CD4-positive, alpha-beta T cell treated with Interleukin-2 at 100 ng/mL for 4 hours (primary cell): ENCODE measurements around the gene RAMP3.
"Not testable (repeated sequence)": the region's sequence is repeated elsewhere in the genome, so short reads cannot be mapped to it uniquely, and the experiment has no call there.

Experiments
- DNase-seq: peaks from one replicate; pipeline ENCODE4 v3.0.0-alpha.2; 2020; ENCODE audit warnings: low spot score

Gene RAMP3

GRCh38 chr7:45132708-45133320 lies 24.8 kb upstream of the RAMP3 start:
- no peak for DNase-seq

DNA sequence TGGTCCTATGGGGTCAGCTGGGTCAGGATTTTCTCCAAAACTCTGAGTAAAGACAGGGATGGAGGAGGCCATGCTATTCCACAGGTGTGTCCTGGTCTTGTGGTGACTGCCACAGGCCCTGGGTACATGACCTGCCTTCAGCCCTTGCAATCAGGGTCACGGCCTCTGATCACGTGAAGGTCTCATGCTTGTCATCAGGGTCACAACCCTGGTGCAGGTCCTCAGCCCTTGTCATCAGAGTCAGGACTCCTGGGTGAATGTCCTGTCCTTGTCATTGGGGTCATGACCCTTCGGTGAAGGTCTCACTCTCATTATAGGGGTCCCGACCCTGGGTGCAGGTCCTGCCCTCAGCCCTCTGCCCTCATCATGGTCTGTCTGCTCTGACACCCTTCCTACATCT lies 24.2 kb upstream of the RAMP3 start:
- no peak for DNase-seq

DNA sequence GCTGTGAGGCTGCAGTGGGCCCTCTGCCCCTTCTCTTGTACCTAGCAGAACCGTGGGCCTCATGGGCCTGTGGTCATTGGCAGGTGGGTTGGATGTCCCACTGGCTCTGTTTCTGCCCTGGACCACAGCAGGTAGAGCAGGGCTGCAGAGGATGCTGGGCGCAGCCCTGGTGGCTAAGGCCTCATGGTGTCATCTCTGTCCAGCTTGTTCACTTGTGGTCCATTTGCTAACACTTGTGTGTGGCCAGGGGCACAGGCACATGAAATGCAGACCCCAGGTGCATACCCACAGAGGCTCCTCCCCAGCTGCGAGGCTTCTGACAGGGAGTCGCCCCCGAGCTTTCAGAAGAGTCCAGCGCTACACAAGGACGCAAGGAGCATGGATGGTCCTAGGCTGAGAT lies 23.7 kb upstream of the RAMP3 start:
- DNase-seq: no peak

- peak; percentile 74 for DNase-seq
Measured at GRCh38 chr7:45136106-45137060, 21.2 kb upstream of the RAMP3 start.

DNA sequence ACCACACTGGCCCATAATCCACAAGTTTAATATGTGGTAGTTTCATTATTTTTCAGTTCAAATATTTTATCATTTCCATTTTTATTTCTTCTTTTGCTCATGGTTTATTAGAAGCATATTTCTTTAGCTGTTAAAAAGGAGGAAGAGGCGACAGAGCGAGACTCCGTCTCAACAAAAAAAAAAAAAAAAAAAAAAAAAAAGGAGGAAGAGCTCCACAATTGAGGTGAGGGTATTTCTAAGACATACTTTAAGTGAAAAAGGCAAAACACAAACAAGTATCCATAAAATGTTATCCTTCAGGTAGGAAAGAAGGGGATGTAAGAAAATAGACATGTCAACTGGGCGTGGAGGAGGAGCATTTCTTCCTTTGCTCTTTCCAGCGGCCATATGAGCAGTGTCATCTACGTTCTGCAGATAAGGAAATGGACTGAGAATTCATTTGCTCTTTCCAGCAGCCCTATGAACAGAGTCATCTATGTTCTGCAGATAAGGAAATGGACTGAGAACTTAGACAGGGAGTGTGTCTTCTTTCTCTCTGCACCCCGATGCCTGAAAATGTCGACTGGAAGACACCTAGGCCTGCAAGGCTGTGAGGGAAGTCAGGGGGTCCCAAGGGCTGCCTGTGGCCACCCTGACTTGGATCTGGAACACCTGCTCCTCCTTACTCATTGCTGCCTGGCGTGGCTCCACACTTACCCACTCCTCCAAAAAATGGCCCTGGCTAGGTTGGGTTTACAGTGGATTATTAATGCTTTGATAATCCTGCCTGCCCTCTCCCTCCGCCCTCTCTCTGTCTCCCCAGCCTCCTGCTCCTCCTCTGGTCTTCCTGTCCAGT lies 18.9 kb upstream of the RAMP3 start:
- DNase-seq: no peak

GRCh38 chr7:45140827-45141226 lies 16.8 kb upstream of the RAMP3 start:
- DNase-seq: no peak

- no peak for DNase-seq
Measured at GRCh38 chr7:45143616-45144015, 14.0 kb upstream of the RAMP3 start.

DNA sequence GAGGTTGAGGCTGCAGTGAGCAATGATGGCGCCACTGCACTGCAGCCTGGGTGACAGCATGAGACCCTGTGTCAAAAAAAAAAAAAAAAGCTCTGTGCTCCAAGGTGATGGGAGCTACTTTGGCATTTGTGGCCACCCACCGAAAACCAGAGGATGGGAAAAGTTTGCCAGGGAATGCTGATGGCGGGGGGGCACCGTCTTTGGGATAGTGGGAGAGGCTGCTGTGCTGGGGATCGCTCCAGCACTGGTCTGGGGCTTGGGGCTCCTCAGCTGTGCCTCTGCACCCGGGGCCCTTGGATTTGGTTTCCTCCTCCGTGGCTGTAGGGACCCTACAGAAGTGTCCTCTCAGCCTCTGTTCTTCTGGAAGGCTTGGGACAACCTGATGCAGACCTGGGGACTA lies 11.7 kb upstream of the RAMP3 start:
- no peak for DNase-seq

DNA sequence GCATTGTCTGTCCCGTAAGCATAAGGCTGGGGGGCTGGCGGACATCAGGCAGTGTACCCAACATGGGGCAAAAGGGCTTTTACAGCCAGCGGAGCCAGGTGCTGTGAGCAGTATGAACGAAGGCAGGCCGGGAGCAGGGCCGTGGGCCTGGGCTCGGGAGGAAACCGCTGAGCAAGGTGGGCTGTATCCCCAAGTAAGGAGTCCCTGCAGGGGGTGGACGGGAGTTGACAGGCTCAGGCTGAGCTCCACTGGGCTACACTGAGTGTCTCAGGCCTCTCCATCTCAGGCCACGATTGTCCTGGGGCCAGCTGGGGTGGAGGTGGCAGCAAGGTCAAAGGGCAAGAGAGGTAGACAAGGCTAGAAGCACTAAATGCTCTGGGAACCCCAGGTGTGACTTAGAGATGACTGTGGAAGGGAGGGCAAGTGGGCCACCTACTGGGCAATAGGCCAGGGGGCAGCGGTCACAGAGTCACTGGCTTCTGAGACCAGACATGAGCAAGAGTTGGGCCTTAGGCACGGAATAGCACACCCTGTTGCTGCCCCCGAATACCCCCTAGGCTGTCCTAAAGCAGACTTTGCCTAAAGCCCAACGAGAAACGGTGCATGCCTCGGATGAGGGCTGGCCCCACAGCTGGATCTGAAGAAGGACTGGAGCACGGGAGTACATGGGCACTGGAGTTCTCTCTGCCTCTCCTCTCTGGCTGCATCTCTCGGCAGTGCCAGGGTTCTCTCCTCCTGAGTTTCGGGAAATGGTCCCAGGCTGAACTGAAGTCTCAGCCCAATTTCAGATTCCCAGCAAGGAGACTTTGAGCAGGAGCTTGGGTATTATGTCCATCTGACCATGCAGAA lies 10.8 kb upstream of the RAMP3 start:
- DNase-seq: no peak

GRCh38 chr7:45147858-45148652 lies 9.5 kb upstream of the RAMP3 start:
- DNase-seq: no peak

- DNase-seq: no peak
Measured at GRCh38 chr7:45148653-45148973, 9.0 kb upstream of the RAMP3 start.

GRCh38 chr7:45149606-45150005 lies 8.0 kb upstream of the RAMP3 start:
- DNase-seq: no peak

- no peak for DNase-seq
Measured at GRCh38 chr7:45150199-45150598, 7.4 kb upstream of the RAMP3 start.

DNA sequence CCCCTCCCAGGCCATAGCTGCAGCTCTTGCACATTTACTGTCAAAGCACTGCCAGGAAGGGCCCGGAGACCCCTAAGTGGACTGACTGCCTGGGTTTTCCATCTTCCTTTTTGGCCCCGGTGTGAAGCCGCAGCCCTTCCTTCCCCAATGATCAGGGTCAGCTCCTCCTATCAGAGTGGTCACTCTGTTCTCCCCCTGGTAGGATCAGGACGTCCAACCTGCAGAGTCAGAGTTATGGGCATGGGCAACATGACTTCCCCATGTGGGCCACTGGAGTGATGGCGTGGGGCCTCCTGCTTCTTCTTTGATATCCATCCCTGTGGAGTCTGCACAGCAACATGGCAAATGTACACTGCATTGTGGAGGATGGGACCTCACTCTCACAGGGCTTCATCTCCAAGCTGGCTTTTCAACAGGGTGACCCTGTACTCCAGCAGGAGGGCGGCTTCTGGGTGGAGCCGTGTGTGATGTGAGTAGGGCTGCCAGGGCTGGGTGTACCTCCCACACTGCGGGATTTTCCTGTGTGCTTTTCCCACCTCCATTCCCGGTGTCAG lies 6.4 kb upstream of the RAMP3 start:
- no peak for DNase-seq

DNA sequence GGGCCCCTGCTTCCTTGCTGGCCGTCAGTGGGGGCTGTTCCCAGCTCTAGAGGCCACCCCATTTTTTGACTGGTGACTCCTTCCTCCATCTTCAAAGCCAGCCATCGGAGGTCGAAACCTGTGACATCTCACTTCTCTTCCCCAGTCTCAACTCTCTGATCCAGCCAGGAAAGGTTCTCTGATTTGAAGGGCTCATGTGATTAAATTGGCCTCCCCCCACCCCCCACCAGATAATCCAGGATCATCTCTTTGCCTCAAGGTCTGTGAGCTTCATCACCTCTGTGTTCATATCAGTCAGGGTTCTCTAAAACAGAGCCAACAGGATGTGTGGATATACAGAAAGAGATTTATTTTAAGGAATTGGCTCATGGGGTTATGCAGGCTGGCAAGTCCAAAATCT lies 5.6 kb upstream of the RAMP3 start:
- DNase-seq: no peak

DNA sequence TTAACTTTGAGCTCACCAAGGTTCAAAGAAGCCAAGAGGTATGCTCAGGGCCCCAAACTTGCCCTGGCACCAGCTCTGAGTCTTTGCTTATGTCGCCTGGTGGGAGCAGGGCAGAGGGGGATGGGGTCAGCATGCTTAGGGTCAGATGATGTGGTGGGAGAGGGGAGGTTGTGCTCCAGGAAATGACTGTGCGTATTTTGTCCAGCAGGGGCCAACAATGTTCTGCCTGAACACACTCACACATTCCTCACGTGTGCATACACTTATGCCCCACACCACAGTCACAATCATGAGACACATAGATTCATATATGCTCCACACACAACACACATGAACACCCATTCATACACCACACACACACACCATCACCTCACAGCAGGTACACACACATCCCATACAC lies 4.4 kb upstream of the RAMP3 start:
- no peak for DNase-seq

- not testable (repeated sequence) for DNase-seq
Measured at GRCh38 chr7:45153861-45154260, 3.7 kb upstream of the RAMP3 start.

GRCh38 chr7:45155357-45155900 lies 2.2 kb upstream of the RAMP3 start:
- DNase-seq: no peak

DNA sequence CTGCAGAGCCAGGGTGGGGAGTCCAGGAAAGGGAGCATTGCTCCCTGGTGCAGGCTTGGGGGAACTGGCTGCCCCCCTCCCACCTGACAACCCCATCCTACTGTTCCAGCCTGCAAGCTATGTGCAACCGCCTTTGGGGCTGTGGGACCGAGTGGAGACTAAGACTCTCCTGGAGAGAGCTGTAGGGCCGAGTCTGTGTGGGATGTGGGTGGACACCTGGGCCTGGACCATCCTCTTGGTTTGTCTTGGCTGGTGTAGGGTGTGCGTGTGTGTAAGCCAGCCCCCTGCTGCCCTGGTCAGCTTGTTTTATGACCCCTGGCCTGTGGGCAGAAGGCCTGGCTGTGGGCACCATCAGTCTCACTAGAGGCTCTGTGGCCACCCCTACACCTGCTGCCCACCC lies 1.6 kb upstream of the RAMP3 start:
- DNase-seq: no peak

GRCh38 chr7:45156516-45157272 lies 897 bp upstream of the RAMP3 start:
- DNase-seq: no peak
